Measurements from ENCODE around the gene OCIAD2. TPM values are rescaled to one million over a fixed set of nuclear protein-coding genes. Genes with fewer than 3 reads are reported as not detected.

The OCIAD2 gene
- total RNA-seq, 1 donor, result 9.5 TPM

GRCh38 chr4:48844843-48845242, 61.7 kb downstream of the OCIAD2 start:
- H3K4me3 ChIP-seq (ENCODE audit: low read depth, low read length), result no peak overlapping the region
- no peak for TF ChIP-seq CTCF (IDR thresholded peaks at IDR 0.05; ENCODE audit: insufficient read depth, low read depth, low read length)
- DNase-seq (ENCODE audit: low read depth), result no peak

GRCh38 chr4:48841045-48841827, 65.3 kb downstream of the OCIAD2 start:
- TF ChIP-seq CTCF (IDR thresholded peaks at IDR 0.05; ENCODE audit: insufficient read depth, low read depth, low read length), result no peak
- no peak for DNase-seq (ENCODE audit: low read depth)

GRCh38 chr4:48836658-48837057, 69.9 kb downstream of the OCIAD2 start:
- TF ChIP-seq CTCF (IDR thresholded peaks at IDR 0.05; ENCODE audit: insufficient read depth, low read depth, low read length), result no peak
- no peak for DNase-seq (ENCODE audit: low read depth)
- no peak overlapping the region for H3K4me3 ChIP-seq (ENCODE audit: low read depth, low read length)

More at GRCh38 chr4:48841045-48841827, 65.3 kb downstream of the OCIAD2 start:
- H3K4me3 ChIP-seq (ENCODE audit: low read depth, low read length), result no peak overlapping the region

Small RNA genes lying within 50 kb of the gene (small RNA-seq; reads per million reads assigned to genes)
- gene AC020593.1 (not detected), gene RNU6-158P (not detected)

Other genes starting within 250 kb of the OCIAD2 start
- gene FRYL, start 126.5 kb downstream of the OCIAD2 start, total RNA-seq, result 32.2 and 44.0 TPM in 2 replicates
- 81.5 and 123 TPM in 2 replicates for gene OCIAD1, start 75.7 kb downstream of the OCIAD2 start, total RNA-seq
- not detected in 2 replicates for gene CWH43, start 79.5 kb upstream of the OCIAD2 start, total RNA-seq